ENCODE results near the gene TARBP1. TPM values are rescaled to one million over a fixed set of nuclear protein-coding genes. Genes with fewer than 3 reads are reported as not detected.

TARBP1 gene
- total RNA-seq, 2 experiments from 2014 or later = 30.0 to 49.8 TPM

DNA sequence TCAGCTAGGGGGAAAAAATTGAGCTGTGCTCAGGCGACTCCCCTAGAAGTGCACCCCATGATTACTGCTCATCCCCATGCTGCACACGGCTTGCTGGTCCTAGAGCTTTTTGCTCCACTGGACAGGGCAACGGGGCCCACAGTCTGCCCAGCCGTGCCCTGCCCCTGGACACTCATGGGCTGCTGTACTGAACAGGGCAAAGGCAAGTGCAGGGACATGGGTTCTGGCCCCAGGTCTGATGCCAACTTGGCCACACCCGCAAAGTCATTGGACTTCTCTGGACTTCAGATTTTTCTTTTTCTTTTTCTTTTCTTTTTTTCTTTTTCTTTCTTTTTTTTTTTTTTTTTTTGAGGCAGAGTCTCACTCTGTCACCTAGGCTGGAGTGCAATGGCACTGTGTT is 42.9 kb upstream of the TARBP1 start:
- no peaks in the 10 kb centered on the region for H3K9me3 ChIP-seq (ENCODE audit: low read length)
- no peak overlapping the region for H3K4me3 ChIP-seq (ENCODE audit: low read depth, low read length, poor library complexity, severe bottlenecking)
- no peak for DNase-seq (ENCODE audit: low spot score)
- ChIA-PET POLR2A (interaction anchor here (0.7 to 1.5 kb wide), 13 partner anchors 8 to 492 kb away, joined by 3 to 8 read pairs (median 4); no protein-coding TSS in a partner anchor), CTCF (ENCODE audit: unreplicated experiment) (interaction anchor here (0.6 kb wide), 2 partner anchors 29 to 82 kb away, joined by 3 read pairs; no protein-coding TSS in a partner anchor)
- H4K20me1 ChIP-seq (ENCODE audit: insufficient read depth, low read length) = no peaks in the 10 kb centered on the region
- intact Hi-C loops (cut with micrococcal nuclease; ENCODE audit: unreplicated experiment) = loop anchor here (1.0 kb wide), 2 partner anchors 23 to 441 kb away; no protein-coding TSS in a partner anchor
- TF ChIP-seq EZH2phosphoT487 (IDR thresholded peaks at IDR 0.05; ENCODE audit: borderline replicate concordance, low read depth, low read length) = no peak
- TF ChIP-seq, protein P1, sequence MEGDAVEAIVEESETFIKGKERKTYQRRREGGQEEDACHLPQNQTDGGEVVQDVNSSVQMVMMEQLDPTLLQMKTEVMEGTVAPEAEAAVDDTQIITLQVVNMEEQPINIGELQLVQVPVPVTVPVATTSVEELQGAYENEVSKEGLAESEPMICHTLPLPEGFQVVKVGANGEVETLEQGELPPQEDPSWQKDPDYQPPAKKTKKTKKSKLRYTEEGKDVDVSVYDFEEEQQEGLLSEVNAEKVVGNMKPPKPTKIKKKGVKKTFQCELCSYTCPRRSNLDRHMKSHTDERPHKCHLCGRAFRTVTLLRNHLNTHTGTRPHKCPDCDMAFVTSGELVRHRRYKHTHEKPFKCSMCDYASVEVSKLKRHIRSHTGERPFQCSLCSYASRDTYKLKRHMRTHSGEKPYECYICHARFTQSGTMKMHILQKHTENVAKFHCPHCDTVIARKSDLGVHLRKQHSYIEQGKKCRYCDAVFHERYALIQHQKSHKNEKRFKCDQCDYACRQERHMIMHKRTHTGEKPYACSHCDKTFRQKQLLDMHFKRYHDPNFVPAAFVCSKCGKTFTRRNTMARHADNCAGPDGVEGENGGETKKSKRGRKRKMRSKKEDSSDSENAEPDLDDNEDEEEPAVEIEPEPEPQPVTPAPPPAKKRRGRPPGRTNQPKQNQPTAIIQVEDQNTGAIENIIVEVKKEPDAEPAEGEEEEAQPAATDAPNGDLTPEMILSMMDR (conservative IDR thresholded peaks at IDR 0.05; ENCODE audit: low read length) = no peak
- peaks cover 86% of the 10 kb centered on the region for H3K4me1 ChIP-seq (ENCODE audit: insufficient read depth, low read length, poor library complexity, severe bottlenecking)
- no peak overlapping the region for H3K4me2 ChIP-seq (ENCODE audit: low read length)
- TSS peak; percentile 88 for BruUV-seq (replicated peaks)
- no peaks in the 10 kb centered on the region for H3K36me3 ChIP-seq (ENCODE audit: insufficient read depth, low read length)
- peak overlapping the region; percentile 91 for H3K27ac ChIP-seq (ENCODE audit: low read depth, low read length, poor library complexity, severe bottlenecking)
- H2AFZ ChIP-seq (ENCODE audit: low read length) = no peak overlapping the region
- no peaks in the 10 kb centered on the region for H3K79me2 ChIP-seq (ENCODE audit: insufficient read depth, low read depth, low read length)
- H3K9me2 ChIP-seq (ENCODE audit: insufficient read depth, low read length) = no peaks in the 10 kb centered on the region

DNA sequence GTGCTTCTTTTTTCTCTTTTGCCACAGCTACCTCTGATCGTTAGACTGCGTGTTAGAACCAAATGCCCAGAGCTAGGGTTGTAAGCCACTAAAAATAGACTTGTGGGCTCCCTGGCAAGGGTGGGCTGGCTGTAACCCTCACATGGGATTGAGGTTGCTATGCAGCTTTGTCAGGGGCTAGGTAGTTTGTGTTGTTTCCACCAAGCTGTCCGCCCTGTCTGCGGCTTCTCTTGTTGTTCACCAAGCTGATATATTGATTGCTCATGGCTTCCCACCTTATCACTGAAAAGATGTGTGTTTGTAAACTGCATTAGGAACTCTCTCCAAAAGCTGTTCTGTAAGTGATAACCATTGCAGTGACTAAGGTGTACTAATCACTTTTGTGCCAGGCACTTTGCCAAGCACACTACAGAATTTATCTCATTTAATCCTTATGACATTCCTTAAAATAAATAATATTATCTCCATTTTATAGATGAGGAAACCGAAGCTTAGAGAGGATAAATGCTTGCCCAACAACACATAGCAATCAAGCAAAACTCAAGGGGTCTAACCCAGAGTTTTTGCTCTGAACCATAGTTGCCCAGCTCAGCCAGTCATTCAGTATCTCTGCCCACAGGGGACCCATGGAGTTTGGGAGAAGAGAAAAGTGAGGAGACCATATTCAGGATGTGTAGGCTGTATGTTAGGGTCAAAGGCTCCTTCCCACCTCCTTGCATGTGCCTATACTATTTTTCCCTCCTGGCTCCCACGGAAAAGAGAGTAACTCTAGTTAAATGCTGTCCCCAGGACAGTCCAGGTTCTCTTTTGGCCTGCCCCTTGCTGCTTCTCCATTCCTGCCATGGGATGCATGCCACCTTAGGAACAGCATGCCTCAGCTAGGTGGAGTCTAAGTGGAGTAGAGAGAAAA is 42.2 kb upstream of the TARBP1 start:
- H3K79me2 ChIP-seq (ENCODE audit: insufficient read depth, low read depth, low read length) = no peaks in the 10 kb centered on the region
- ChIA-PET POLR2A (interaction anchor here (0.5 to 1.5 kb wide), 11 partner anchors 9 to 510 kb away, joined by 3 to 6 read pairs (median 4); no protein-coding TSS in a partner anchor), CTCF (ENCODE audit: unreplicated experiment) (interaction anchor here (0.6 kb wide), 1 partner anchor 30 kb away, joined by 3 read pairs; no protein-coding TSS in a partner anchor)
- H3K9me3 ChIP-seq (ENCODE audit: low read length) = no peaks in the 10 kb centered on the region
- H3K27ac ChIP-seq (ENCODE audit: low read depth, low read length, poor library complexity, severe bottlenecking) = peak overlapping the region; percentile 91
- H3K9me2 ChIP-seq (ENCODE audit: insufficient read depth, low read length) = no peaks in the 10 kb centered on the region
- DNase-seq (ENCODE audit: low spot score) = no peak
- H3K4me1 ChIP-seq (ENCODE audit: insufficient read depth, low read length, poor library complexity, severe bottlenecking) = peaks cover 85% of the 10 kb centered on the region
- no peak overlapping the region; the same call in 1 of the 2 replicates for H2AFZ ChIP-seq (ENCODE audit: low read length)
- no peak for TF ChIP-seq EZH2phosphoT487 (IDR thresholded peaks at IDR 0.05; ENCODE audit: borderline replicate concordance, low read depth, low read length)
- TF ChIP-seq, protein P1 (conservative IDR thresholded peaks at IDR 0.05; ENCODE audit: low read length) = no peak
- no TSS peak for BruUV-seq (replicated peaks)
- H3K4me2 ChIP-seq (ENCODE audit: low read length) = no peak overlapping the region
- intact Hi-C loops (cut with micrococcal nuclease; ENCODE audit: unreplicated experiment) = no loop called here
- H3K36me3 ChIP-seq (ENCODE audit: insufficient read depth, low read length) = no peaks in the 10 kb centered on the region
- H3K4me3 ChIP-seq (ENCODE audit: low read depth, low read length, poor library complexity, severe bottlenecking) = no peak overlapping the region
- H4K20me1 ChIP-seq (ENCODE audit: insufficient read depth, low read length) = no peaks in the 10 kb centered on the region

All from OCI-LY7 (cell line).